HEK293T (cell line): ENCODE results near the gene KCTD10.

ENCODE experiments used
- CTCF ChIA-PET: fragments of 350-600 bp; formaldehyde crosslinking; extraction: SDS; loops from one replicate; lab custom pipeline; 2021; ENCODE audit warnings: antibody characterized with exemption, inconsistent platforms; lab: Yijun Ruan, JAX
- POLR2A ChIA-PET: fragments of 350-600 bp; formaldehyde crosslinking; extraction: SDS; loops from one replicate; lab custom pipeline; 2020; ENCODE audit warnings: antibody characterized with exemption, inconsistent platforms; lab: Yijun Ruan, JAX
- DNase-seq: peaks from one replicate; pipeline ENCODE4 v3.0.0; 2012; ENCODE audit warnings: mixed read lengths; ENCODE audit errors: extremely low spot score
- ARNT ChIP-seq: fragments of 450-650 bp; IDR thresholded peaks from 2 replicates; pipeline ENCODE4 v1.6.1; 2017; ENCODE audit warnings: mild to moderate bottlenecking
- BHLHE40 ChIP-seq: fragments of 450-650 bp; IDR thresholded peaks from 2 replicates; pipeline ENCODE4 v1.6.1; 2016; ENCODE audit warnings: mild to moderate bottlenecking, moderate library complexity, borderline replicate concordance
- CTBP1 ChIP-seq: fragments of 450-650 bp; IDR thresholded peaks from 2 replicates; pipeline ENCODE4 v1.6.1; 2016; ENCODE audit warnings: borderline replicate concordance
- ELF4 ChIP-seq: fragments of 450-650 bp; IDR thresholded peaks from 2 replicates; pipeline ENCODE4 v1.6.1; 2017; ENCODE audit warnings: antibody characterized with exemption
- FOXA1 ChIP-seq: fragments of 450-650 bp; IDR thresholded peaks from 2 replicates; pipeline ENCODE4 v1.6.1; 2016; ENCODE audit warnings: mild to moderate bottlenecking
- FOXK2 ChIP-seq: fragments of 450-650 bp; IDR thresholded peaks from 2 replicates; pipeline ENCODE4 v1.6.1; 2016; ENCODE audit warnings: mild to moderate bottlenecking
- FOXM1 ChIP-seq: fragments of 450-650 bp; IDR thresholded peaks from 2 replicates; pipeline ENCODE4 v1.6.1; 2017; ENCODE audit warnings: mild to moderate bottlenecking, borderline replicate concordance
- HDGF ChIP-seq: fragments of 450-650 bp; IDR thresholded peaks from 2 replicates; pipeline ENCODE4 v1.6.1; 2017; ENCODE audit warnings: antibody characterized with exemption, borderline replicate concordance
- L3MBTL2 ChIP-seq: fragments of 450-650 bp; conservative IDR thresholded peaks from 2 replicates; pipeline ENCODE4 v1.6.1; 2016; ENCODE audit warnings: mild to moderate bottlenecking
- LEF1 ChIP-seq: fragments of 450-650 bp; IDR thresholded peaks from 2 replicates; pipeline ENCODE4 v1.6.1; 2017; ENCODE audit warnings: mild to moderate bottlenecking, borderline replicate concordance
- NFRKB ChIP-seq: fragments of 450-650 bp; IDR thresholded peaks from 2 replicates; pipeline ENCODE4 v1.6.1; 2016; ENCODE audit warnings: mild to moderate bottlenecking, moderate library complexity
- PKNOX1 ChIP-seq: fragments of 450-650 bp; IDR thresholded peaks from 2 replicates; pipeline ENCODE4 v1.6.1; 2016
- SP1 ChIP-seq: fragments of 450-650 bp; IDR thresholded peaks from 2 replicates; pipeline ENCODE4 v1.6.1; 2017
- SUZ12 ChIP-seq: fragments of 450-650 bp; IDR thresholded peaks from 2 replicates; pipeline ENCODE4 v1.6.1; 2016; ENCODE audit warnings: mild to moderate bottlenecking
- TARDBP ChIP-seq: fragments of 450-650 bp; IDR thresholded peaks from 2 replicates; pipeline ENCODE4 v1.6.1; 2016
- ZNF384 ChIP-seq: fragments of 450-650 bp; IDR thresholded peaks from 2 replicates; pipeline ENCODE4 v1.6.1; 2016

Gene KCTD10

GRCh38 chr12:109492371-109492770 lies 15.3 kb upstream of the KCTD10 start:
- no peak for DNase-seq
- CTCF ChIA-PET, result no interaction called here
- POLR2A ChIA-PET, result no interaction called here
- TF ChIP-seq L3MBTL2, result no peak
- TF ChIP-seq ARNT, result no peak
- TF ChIP-seq BHLHE40, result no peak
- no peak for TF ChIP-seq HDGF
- no peak for TF ChIP-seq CTBP1
- TF ChIP-seq PKNOX1, result no peak
- TF ChIP-seq TARDBP, result no peak
- no peak for TF ChIP-seq SUZ12

- DNase-seq, result no peak
- CTCF ChIA-PET, result no interaction called here
- POLR2A ChIA-PET, result no interaction called here
- no peak for TF ChIP-seq NFRKB
- no peak for TF ChIP-seq FOXK2
- TF ChIP-seq FOXM1, result no peak
- no peak for TF ChIP-seq BHLHE40
- TF ChIP-seq SUZ12, result no peak
- no peak for TF ChIP-seq TARDBP
Observed at GRCh38 chr12:109491671-109492070, 14.6 kb upstream of the KCTD10 start.

GRCh38 chr12:109489955-109490565 lies 13.0 kb upstream of the KCTD10 start:
- ChIA-PET POLR2A (no interaction called here), CTCF (no interaction called here)
- TF ChIP-seq ELF4, result no peak
- no peak for TF ChIP-seq FOXM1
- TF ChIP-seq SUZ12, result no peak
- TF ChIP-seq CTBP1, result no peak
- no peak for TF ChIP-seq FOXK2
- no peak for TF ChIP-seq SP1
- no peak for DNase-seq

GRCh38 chr12:109489016-109489954 lies 12.2 kb upstream of the KCTD10 start:
- TF ChIP-seq FOXK2, result no peak
- no peak for TF ChIP-seq SP1
- TF ChIP-seq LEF1, result no peak
- TF ChIP-seq CTBP1, result no peak
- TF ChIP-seq L3MBTL2, result no peak
- no peak for TF ChIP-seq ARNT
- no peak for TF ChIP-seq HDGF
- no peak for TF ChIP-seq FOXA1
- no peak for TF ChIP-seq FOXM1
- TF ChIP-seq BHLHE40, result no peak
- no peak for TF ChIP-seq TARDBP
- TF ChIP-seq NFRKB, result no peak
- TF ChIP-seq ZNF384, result no peak
- TF ChIP-seq SUZ12, result no peak
- no peak for TF ChIP-seq PKNOX1
- no peak for TF ChIP-seq ELF4
- CTCF ChIA-PET, result interaction anchor here (0.5 kb wide), 1 partner anchor 8 kb away, joined by 3 read pairs; no protein-coding TSS in a partner anchor
- POLR2A ChIA-PET, result no interaction called here
- no peak for DNase-seq

- ChIA-PET CTCF (no interaction called here), POLR2A (no interaction called here)
- no peak for TF ChIP-seq FOXM1
- TF ChIP-seq FOXA1, result no peak
- no peak for TF ChIP-seq ZNF384
- TF ChIP-seq SUZ12, result no peak
- no peak for TF ChIP-seq TARDBP
- TF ChIP-seq PKNOX1, result no peak
- TF ChIP-seq HDGF, result no peak
- no peak for TF ChIP-seq CTBP1
- TF ChIP-seq SP1, result no peak
- no peak for TF ChIP-seq BHLHE40
- no peak for TF ChIP-seq FOXK2
- no peak for DNase-seq
Observed at GRCh38 chr12:109488051-109488665, 11.1 kb upstream of the KCTD10 start.
